ENCODE results near the gene ARHGAP9.

ARHGAP9 gene

DNA sequence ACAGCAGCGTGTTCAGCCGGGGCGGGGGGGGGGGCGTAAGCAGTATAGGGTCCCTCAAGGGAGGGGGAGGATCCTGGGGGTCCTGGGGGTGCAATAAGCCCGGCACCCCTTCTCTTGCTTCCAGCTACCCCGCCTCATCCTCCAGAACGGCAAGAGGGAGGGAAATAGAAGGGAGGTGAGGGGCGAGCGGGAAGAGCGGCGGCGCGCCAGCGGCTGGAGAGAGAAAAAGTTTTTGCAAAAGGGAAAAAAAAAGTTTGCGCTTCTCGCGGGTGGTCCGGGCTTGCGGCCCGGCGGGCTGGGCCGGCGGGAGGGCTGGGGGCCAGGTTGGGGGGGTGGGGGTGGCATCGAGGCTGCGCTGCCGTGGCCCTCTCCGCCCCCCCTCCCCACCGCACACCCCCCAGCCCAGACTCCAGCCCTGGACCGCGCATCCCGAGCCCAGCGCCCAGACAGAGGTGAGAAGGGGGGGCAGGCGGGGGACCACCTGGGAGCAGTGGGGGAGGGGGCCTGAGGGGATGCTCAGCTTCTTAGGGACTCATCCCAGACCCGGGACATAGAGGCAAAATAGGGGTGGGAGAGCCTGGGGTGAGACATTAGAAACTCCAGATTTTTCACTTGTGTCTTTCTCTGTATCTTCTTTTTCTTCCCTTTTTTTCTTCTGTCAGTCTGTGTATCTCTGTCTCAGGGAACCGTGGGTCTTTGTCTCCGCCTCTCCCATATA is 19.8 kb downstream of the ARHGAP9 start, which contains the start of gene GLI1:
Gene GLI1, plus strand, starts transcription at position 36 of the 718 bp plus-strand sequence. CDS start 3,907 bp downstream, outside the sequence.
- DNase-seq (ENCODE audit: low read depth), result peak; percentile 74
- Histone ChIP-seq H3K9me3 (ENCODE audit: control insufficient read depth, low read length) (no peaks in the 10 kb centered on the region), H3K4me3 (ENCODE audit: low read length) (peak within 1 kb of the TSS; percentile 85), H3K36me3 (ENCODE audit: control insufficient read depth, insufficient read depth, low read length, severe bottlenecking) (no peaks in the 10 kb centered on the region), H3K27me3 (replicated peaks; ENCODE audit: control insufficient read depth, insufficient read depth, low read length) (peaks cover 20% of the 10 kb centered on the region), H3K4me1 (ENCODE audit: control insufficient read depth, insufficient read depth, low read length) (peaks cover 19% of the 10 kb centered on the region), H3K9ac (ENCODE audit: low read length) (peak within 1 kb of the TSS; percentile 84)

DNA sequence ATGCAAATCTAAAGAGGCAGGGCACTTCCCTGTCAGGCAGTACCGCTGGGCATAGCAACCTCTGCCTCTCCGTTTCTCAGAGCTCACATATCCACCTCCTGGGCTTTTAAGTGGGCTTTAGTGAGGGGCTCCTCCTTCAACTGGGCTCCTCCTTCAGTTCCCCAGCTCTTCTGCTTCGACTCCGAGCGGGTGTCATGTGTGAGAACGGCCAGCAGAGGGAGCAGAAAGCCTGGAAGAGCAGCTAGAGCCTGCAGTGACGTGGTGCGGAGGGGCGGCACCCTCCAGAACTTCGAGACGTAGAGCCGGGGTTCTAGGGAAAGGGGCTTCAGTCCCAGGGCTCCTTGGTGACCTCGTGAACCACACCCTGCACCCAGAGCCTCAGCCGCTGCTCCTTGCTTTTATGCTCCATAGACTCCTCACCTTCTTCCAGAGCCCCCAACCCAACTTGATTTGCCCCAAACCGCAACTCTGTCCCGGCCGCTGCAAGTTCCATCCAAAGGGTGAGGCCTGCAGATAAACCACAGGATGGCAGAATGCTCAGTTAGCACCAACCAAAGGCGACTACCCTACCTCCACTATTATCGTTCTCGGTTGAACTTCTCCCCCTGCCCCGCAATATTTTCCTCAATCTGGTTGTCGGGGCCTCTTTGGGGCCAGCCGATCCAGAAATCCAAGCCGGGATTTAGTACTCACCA is 20.5 kb downstream of the ARHGAP9 start:
- peak; percentile 99 for DNase-seq (ENCODE audit: low read depth)
- Histone ChIP-seq H3K9ac (ENCODE audit: low read length) (peak overlapping the region; percentile 84), H3K36me3 (ENCODE audit: control insufficient read depth, insufficient read depth, low read length, severe bottlenecking) (no peaks in the 10 kb centered on the region), H3K9me3 (ENCODE audit: control insufficient read depth, low read length) (no peaks in the 10 kb centered on the region), H3K27me3 (replicated peaks; ENCODE audit: control insufficient read depth, insufficient read depth, low read length) (peaks cover 17% of the 10 kb centered on the region), H3K4me3 (ENCODE audit: low read length) (peak overlapping the region; percentile 85), H3K4me1 (ENCODE audit: control insufficient read depth, insufficient read depth, low read length) (peaks cover 25% of the 10 kb centered on the region)

DNA sequence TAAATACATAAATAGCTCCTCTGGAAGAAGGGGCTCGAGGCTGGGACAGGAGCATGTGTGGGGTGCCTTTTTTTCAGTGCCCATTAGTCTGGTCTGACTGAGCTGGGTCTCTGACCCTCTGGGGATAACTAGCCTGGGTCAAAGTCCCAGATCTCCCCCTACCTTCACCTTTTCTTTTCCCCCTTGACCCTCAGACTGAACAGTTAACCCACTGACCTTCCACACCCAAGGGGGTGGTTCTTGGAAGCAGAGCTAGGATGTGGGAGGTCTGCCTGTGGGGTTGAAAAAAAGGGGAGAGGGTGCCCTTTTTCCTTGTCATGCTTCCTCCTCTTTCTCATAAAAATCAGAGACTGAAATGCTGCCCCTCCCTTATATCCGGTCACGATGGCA is 21.0 kb downstream of the ARHGAP9 start:
- no peaks in the 10 kb centered on the region for H3K9me3 ChIP-seq (ENCODE audit: control insufficient read depth, low read length)
- no peaks in the 10 kb centered on the region for H3K36me3 ChIP-seq (ENCODE audit: control insufficient read depth, insufficient read depth, low read length, severe bottlenecking)
- H3K27me3 ChIP-seq (replicated peaks; ENCODE audit: control insufficient read depth, insufficient read depth, low read length), result peaks cover 12% of the 10 kb centered on the region
- peak overlapping the region; percentile 84 for H3K9ac ChIP-seq (ENCODE audit: low read length)
- H3K4me1 ChIP-seq (ENCODE audit: control insufficient read depth, insufficient read depth, low read length), result peaks cover 25% of the 10 kb centered on the region
- peak overlapping the region; percentile 85 for H3K4me3 ChIP-seq (ENCODE audit: low read length)
- no peak for DNase-seq (ENCODE audit: low read depth)

DNA sequence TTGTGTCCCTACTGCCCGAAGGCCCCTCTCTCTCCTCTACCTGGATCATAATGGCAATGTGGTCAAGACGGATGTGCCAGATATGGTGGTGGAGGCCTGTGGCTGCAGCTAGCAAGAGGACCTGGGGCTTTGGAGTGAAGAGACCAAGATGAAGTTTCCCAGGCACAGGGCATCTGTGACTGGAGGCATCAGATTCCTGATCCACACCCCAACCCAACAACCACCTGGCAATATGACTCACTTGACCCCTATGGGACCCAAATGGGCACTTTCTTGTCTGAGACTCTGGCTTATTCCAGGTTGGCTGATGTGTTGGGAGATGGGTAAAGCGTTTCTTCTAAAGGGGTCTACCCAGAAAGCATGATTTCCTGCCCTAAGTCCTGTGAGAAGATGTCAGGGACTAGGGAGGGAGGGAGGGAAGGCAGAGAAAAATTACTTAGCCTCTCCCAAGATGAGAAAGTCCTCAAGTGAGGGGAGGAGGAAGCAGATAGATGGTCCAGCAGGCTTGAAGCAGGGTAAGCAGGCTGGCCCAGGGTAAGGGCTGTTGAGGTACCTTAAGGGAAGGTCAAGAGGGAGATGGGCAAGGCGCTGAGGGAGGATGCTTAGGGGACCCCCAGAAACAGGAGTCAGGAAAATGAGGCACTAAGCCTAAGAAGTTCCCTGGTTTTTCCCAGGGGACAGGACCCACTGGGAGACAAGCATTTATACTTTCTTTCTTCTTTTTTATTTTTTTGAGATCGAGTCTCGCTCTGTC is 22.8 kb downstream of the ARHGAP9 start:
- no peak overlapping the region for H3K9ac ChIP-seq (ENCODE audit: low read length)
- H3K27me3 ChIP-seq (replicated peaks; ENCODE audit: control insufficient read depth, insufficient read depth, low read length), result peaks cover 8% of the 10 kb centered on the region
- no peak overlapping the region for H3K4me3 ChIP-seq (ENCODE audit: low read length)
- no peaks in the 10 kb centered on the region for H3K36me3 ChIP-seq (ENCODE audit: control insufficient read depth, insufficient read depth, low read length, severe bottlenecking)
- no peaks in the 10 kb centered on the region for H3K9me3 ChIP-seq (ENCODE audit: control insufficient read depth, low read length)
- no peak for DNase-seq (ENCODE audit: low read depth)
- peaks cover 25% of the 10 kb centered on the region for H3K4me1 ChIP-seq (ENCODE audit: control insufficient read depth, insufficient read depth, low read length)

DNA sequence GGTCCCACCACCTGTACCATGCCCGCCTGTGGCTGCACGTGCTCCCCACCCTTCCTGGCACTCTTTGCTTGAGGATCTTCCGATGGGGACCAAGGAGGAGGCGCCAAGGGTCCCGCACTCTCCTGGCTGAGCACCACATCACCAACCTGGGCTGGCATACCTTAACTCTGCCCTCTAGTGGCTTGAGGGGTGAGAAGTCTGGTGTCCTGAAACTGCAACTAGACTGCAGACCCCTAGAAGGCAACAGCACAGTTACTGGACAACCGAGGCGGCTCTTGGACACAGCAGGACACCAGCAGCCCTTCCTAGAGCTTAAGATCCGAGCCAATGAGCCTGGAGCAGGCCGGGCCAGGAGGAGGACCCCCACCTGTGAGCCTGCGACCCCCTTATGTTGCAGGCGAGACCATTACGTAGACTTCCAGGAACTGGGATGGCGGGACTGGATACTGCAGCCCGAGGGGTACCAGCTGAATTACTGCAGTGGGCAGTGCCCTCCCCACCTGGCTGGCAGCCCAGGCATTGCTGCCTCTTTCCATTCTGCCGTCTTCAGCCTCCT is 23.4 kb downstream of the ARHGAP9 start:
- peak; percentile 48 for DNase-seq (ENCODE audit: low read depth)

DNA sequence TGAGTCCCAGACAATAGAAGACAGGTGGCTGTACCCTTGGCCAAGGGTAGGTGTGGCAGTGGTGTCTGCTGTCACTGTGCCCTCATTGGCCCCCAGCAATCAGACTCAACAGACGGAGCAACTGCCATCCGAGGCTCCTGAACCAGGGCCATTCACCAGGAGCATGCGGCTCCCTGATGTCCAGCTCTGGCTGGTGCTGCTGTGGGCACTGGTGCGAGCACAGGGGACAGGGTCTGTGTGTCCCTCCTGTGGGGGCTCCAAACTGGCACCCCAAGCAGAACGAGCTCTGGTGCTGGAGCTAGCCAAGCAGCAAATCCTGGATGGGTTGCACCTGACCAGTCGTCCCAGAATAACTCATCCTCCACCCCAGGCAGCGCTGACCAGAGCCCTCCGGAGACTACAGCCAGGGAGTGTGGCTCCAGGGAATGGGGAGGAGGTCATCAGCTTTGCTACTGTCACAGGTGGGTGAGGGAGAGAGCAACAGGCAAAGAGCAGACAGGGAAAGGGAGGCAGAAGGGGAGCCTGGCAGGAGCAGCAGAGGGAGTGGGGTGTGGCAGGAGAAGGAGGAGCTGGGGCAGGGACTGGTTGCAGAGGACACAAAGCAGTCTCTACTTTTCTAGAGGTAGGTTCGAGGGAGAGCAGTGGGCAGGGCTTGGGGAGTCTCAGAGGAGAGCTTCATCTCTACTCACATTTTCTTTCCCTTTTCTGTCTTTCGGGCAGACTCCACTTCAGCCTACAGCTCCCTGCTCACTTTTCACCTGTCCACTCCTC is 24.1 kb downstream of the ARHGAP9 start:
- peaks cover 25% of the 10 kb centered on the region for H3K4me1 ChIP-seq (ENCODE audit: control insufficient read depth, insufficient read depth, low read length)

More for the DNA sequence above, 23.4 kb downstream of the ARHGAP9 start:
- Histone ChIP-seq H3K4me1 (ENCODE audit: control insufficient read depth, insufficient read depth, low read length) (peaks cover 26% of the 10 kb centered on the region), H3K9ac (ENCODE audit: low read length) (no peak overlapping the region), H3K27me3 (replicated peaks; ENCODE audit: control insufficient read depth, insufficient read depth, low read length) (peaks cover 7% of the 10 kb centered on the region), H3K4me3 (ENCODE audit: low read length) (no peak overlapping the region), H3K9me3 (ENCODE audit: control insufficient read depth, low read length) (no peaks in the 10 kb centered on the region), H3K36me3 (ENCODE audit: control insufficient read depth, insufficient read depth, low read length, severe bottlenecking) (no peaks in the 10 kb centered on the region)

DNA sequence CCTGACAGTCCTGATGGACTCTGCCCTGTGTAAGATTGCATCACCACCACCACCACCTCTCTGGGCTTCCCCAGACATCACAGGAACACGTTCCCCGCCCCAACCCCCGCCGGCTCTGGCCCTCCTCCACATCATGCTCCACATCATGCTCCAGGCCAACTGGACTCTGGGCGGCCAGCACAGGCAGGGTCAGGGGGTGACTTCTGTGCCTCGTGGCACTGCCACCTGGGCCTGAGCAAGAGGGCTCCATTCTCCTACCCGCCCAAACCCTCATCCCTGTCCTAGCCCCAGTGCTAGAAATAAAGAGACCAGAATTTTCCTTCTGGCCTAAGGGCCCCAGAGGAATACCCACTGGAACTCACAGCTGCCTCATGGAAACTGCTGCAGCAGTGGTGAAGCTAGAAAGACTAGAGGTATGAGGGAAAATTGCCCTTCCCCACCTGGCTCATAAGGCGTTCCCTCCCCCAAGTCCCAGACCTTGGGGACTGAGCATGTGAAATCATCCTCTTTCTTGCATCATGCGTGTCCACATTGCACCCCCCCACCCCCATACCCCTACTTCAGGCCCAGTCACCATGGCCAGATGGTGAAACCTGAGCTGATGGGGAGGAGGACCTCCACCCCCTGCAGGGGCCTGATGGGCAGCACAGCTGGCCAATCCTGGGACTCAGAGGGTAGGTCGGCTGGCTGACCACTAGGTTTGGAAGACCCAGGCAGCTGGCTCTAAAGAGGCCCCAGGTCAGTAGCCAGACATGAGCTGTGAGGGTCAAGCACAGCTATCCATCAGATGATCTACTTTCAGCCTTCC is 24.9 kb downstream of the ARHGAP9 start, which contains the start of gene INHBE:
Gene INHBE, plus strand, starts transcription at position 742 of the 808 bp plus-strand sequence. CDS start 230 bp downstream, outside the sequence.
- Histone ChIP-seq H3K4me3 (ENCODE audit: low read length) (no peak within 1 kb of the TSS), H3K4me1 (ENCODE audit: control insufficient read depth, insufficient read depth, low read length) (peaks cover 25% of the 10 kb centered on the region)
- DNase-seq (ENCODE audit: low read depth), result peak; percentile 75

More for the DNA sequence above, 24.1 kb downstream of the ARHGAP9 start:
- peaks cover under 1% of the 10 kb centered on the region for H3K27me3 ChIP-seq (replicated peaks; ENCODE audit: control insufficient read depth, insufficient read depth, low read length)
- DNase-seq (ENCODE audit: low read depth), result no peak
- H3K9me3 ChIP-seq (ENCODE audit: control insufficient read depth, low read length), result no peaks in the 10 kb centered on the region
- no peak overlapping the region for H3K4me3 ChIP-seq (ENCODE audit: low read length)
- H3K9ac ChIP-seq (ENCODE audit: low read length), result no peak overlapping the region
- H3K36me3 ChIP-seq (ENCODE audit: control insufficient read depth, insufficient read depth, low read length, severe bottlenecking), result no peaks in the 10 kb centered on the region

DNA sequence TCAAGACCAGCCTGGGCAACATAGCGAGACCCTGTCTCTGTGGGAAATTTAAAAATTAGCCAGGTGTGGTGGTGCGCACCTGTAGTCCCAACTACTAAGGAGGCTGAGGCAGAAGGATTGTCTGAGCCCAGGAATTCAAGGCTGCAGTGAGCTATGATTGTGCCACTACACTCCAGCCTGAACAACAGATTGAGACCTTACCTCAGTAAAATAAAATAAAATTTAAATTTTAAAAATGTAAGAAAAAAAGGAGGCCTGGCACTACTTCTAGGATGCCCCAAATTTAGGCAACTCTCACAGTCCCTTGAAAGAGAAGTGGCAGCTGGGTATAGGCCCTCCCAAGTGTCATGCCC is 25.5 kb downstream of the ARHGAP9 start:
- no peaks in the 10 kb centered on the region for H3K36me3 ChIP-seq (ENCODE audit: control insufficient read depth, insufficient read depth, low read length, severe bottlenecking)
- DNase-seq (ENCODE audit: low read depth), result no peak
- no peak overlapping the region for H3K9ac ChIP-seq (ENCODE audit: low read length)
- H3K4me1 ChIP-seq (ENCODE audit: control insufficient read depth, insufficient read depth, low read length), result peaks cover 25% of the 10 kb centered on the region
- H3K4me3 ChIP-seq (ENCODE audit: low read length), result no peak overlapping the region
- no peaks in the 10 kb centered on the region for H3K27me3 ChIP-seq (replicated peaks; ENCODE audit: control insufficient read depth, insufficient read depth, low read length)
- no peaks in the 10 kb centered on the region for H3K9me3 ChIP-seq (ENCODE audit: control insufficient read depth, low read length)

More for the DNA sequence above, 24.9 kb downstream of the ARHGAP9 start, which contains the start of gene INHBE:
- Histone ChIP-seq H3K27me3 (replicated peaks; ENCODE audit: control insufficient read depth, insufficient read depth, low read length) (no peaks in the 10 kb centered on the region), H3K9me3 (ENCODE audit: control insufficient read depth, low read length) (no peaks in the 10 kb centered on the region), H3K9ac (ENCODE audit: low read length) (peak within 1 kb of the TSS; percentile 2), H3K36me3 (ENCODE audit: control insufficient read depth, insufficient read depth, low read length, severe bottlenecking) (no peaks in the 10 kb centered on the region)

DNA sequence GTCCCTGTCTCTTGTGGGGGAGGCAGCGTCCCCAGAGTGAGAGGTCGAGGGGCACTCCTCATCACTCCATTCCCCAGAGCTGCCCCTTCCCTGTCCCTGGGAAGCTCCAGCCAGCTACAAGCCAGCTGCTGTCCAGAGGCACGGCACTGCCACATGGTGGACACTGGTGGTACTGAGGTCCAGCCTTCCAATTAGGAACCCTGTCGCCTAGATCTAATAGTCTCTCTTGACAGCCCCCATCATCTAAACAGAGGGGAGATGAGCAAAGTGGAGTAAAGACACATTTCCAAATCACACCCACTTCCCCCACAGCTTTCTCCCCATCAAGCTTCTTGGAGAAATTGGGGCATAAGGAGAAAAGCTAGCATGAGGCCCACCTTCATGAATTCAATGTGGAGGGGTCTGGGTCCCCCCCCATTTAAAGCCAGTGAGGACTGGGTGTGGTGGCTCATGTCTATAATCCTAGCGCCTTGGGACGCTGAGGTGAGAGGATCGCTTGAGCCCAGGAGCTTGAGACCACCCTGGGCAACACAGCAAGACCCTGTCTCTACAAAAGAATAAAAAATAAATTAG is 26.6 kb downstream of the ARHGAP9 start:
- Histone ChIP-seq H3K36me3 (ENCODE audit: control insufficient read depth, insufficient read depth, low read length, severe bottlenecking) (no peaks in the 10 kb centered on the region), H3K9me3 (ENCODE audit: control insufficient read depth, low read length) (no peaks in the 10 kb centered on the region), H3K4me1 (ENCODE audit: control insufficient read depth, insufficient read depth, low read length) (peaks cover 21% of the 10 kb centered on the region), H3K4me3 (ENCODE audit: low read length) (no peak overlapping the region), H3K9ac (ENCODE audit: low read length) (no peak overlapping the region), H3K27me3 (replicated peaks; ENCODE audit: control insufficient read depth, insufficient read depth, low read length) (no peaks in the 10 kb centered on the region)
- DNase-seq (ENCODE audit: low read depth), result peak; percentile 92
